ENCODE measurements around the gene PIAS4.
"Not testable (repeated sequence)": the region's sequence is repeated elsewhere in the genome, so short reads cannot be mapped to it uniquely, and the experiment has no call there.

Gene PIAS4

DNA sequence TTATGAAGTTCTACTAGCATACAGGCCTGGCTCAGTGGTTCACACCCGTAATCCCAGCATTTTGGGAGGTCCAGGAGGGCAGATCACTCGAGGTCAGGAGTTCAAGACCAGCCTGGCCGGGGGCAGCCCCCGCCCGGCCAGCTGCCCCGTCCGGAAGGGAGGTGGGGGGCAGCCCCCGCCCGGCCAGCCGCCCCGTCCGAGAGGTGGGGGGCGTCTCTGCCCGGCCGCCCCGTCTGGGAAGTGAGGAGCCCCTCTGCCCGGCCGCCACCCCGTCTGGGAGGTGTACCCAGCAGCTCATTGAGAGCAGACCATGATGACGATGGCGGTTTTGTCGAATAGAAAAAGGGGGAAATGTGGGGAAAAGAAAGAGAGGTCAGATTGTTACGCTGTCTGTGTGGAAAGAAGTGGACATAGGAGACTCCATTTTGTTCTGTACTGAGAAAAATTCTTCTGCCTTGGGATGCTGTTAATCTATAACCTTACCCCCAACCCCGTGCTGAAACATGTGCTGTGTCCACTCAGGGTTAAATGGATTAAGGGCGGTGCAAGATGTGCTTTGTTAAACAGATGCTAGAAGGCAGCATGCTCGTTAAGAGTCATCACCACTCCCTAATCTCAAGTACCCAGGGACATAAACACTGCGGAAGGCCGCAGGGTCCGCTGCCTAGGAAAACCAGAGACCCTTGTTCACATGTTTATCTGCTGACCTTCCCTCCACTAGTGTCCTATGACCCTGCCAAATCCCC is 8.7 kb upstream of the PIAS4 start:
- DNase-seq (ENCODE audit: low read depth): not testable (repeated sequence)

DNA sequence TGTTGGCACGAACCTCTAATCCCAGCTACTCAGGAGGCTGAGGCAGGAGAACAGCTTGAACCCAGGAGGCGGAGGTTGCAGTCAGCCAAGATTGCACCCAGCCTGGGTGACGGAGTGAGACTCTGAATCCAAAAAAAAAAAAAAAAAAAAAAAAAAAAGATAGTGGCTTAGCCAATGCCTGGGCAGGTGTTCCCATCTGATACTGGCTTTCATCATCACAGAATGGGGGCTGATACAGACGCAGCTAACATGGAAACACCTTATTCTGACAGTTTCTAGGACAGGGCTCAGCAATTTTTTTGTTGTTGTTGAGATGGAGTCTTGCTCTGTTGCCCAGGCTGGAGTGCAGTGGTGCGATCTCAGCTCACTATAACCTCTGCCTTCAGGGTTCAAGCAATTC is 6.7 kb upstream of the PIAS4 start:
- not testable (repeated sequence) for DNase-seq (ENCODE audit: low read depth)

DNA sequence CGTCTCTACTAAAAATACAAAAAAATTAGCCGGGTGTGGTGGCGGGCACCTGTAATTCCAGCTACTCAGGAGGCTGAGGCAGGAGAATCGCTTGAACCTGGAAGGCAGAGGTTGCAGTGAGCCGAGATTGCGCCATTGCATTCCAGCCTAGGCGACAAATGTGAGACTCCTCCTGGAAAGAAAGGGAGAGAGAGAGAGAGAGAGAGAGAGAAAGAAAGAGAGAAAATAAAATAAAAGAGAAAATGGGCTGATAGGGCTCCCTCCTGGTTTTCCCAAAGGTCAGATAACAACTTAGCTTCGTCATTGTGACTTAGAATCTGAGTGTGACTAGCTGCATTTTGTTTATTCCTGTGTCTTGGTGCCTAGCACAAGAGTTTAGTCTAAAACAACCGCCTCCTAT is 2.1 kb upstream of the PIAS4 start:
- not testable (repeated sequence) for DNase-seq (ENCODE audit: low read depth)

DNA sequence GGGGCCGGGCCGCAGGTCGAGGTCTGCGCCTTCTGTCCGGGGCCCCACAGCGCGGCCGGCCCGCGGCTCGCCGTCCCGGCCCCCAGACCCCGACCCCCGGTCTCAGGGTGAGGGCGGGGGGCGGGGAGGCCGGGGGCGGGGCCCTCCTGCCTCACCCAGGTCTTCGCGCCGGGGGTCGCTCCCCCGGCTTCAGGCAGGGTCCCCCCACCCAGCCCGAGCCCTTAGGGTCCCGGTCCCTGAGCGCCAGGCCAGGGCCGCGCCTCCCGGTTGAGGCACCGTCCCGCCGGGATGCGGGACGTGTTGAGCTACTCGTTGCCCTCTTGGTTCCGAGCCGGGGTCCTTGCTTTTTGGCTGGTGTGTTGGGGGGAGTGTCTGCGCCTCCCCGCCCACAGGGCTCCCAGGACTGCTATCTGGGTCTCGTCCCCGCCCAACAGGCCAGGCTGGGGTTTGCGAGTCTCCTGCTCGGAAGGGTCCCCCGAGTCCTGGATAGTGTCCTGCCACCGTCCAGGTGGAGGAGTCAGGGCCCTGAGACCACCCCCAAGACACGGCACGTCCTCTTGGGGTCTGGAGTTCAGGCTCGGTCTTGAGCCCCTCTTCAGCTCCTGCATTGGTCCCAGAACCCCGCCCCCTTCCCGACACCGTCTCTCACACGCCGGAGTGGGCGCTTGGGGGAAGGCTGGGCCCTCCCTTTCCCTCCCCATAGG is 452 bp downstream of the PIAS4 start:
- DNase-seq (ENCODE audit: low read depth): no peak

DNA sequence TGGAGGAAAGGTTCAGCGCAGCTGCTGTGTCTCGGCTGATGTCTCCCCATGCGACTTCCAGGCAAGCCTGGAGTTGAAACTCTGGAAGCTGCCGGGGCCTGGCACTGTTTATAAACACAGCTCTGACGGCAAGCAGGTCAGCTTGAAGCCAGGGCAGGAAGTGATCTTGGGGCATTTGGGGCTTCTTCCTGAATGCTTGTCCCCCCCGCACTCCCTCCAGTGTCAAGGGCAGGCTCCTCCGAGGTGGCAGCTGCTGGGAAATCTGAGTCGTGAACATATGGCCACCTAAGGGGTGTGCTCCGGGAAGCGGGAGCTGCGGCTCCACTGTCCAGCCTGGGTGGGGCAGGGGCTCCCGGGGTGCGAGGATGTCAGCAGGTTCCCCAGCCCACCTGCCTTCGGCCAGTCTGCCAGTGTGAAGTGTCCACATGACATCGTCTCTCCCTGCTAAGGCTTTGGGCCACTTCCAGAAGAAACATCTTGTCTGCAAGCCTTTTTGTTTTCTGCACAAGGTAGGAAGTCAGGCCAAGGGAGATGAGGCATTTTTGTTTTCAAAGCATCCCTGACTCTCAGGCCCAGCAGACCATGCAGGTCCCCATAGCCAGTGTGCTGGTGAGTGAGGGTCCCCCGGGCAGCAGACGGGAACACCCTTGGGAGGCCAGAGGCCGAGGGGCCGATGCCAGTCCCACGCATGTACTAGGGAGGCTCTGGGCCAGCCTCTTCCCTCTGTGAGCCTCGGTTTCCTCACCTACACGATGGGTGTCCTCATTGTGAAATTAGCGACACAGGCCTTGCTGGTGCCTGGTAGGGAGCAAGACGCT is 2.7 kb downstream of the PIAS4 start:
- DNase-seq (ENCODE audit: low read depth): no peak

DNA sequence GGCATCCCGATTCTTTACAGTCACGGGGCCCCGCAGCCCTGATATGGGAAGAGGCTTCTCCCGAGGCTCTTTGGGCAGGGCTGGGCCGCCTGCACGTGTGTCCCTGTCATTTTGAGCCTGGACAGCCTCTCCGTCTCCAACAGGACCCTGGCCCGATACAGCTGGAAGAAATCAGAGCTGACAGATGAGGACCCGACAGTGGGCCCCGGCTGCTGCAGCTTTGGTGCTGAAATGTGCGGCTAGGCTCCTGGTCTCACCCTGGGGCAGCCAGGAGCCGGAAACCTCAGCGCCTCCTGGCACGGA is 3.2 kb downstream of the PIAS4 start:
- DNase-seq (ENCODE audit: low read depth): no peak

DNA sequence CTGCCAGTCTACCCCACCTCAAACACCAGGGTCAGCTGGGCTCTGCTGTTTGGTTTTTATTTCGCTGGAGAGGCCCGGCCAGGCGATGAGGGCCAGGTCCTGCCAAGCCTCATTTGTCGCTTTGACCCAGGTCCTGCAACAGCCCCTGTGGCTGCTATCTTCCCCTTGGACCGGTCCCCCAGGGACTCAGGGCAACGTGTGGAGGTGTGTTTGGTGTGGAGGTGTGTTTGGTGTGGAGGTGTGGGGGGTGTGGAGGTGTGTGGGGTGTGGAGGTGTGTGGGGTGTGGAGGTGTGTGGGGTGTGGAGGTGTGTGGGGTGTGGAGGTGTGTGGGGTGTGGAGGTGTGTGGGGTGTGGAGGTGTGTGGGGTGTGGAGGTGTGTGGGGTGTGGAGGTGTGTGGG is 3.9 kb downstream of the PIAS4 start:
- DNase-seq (ENCODE audit: low read depth): not testable (repeated sequence)

DNA sequence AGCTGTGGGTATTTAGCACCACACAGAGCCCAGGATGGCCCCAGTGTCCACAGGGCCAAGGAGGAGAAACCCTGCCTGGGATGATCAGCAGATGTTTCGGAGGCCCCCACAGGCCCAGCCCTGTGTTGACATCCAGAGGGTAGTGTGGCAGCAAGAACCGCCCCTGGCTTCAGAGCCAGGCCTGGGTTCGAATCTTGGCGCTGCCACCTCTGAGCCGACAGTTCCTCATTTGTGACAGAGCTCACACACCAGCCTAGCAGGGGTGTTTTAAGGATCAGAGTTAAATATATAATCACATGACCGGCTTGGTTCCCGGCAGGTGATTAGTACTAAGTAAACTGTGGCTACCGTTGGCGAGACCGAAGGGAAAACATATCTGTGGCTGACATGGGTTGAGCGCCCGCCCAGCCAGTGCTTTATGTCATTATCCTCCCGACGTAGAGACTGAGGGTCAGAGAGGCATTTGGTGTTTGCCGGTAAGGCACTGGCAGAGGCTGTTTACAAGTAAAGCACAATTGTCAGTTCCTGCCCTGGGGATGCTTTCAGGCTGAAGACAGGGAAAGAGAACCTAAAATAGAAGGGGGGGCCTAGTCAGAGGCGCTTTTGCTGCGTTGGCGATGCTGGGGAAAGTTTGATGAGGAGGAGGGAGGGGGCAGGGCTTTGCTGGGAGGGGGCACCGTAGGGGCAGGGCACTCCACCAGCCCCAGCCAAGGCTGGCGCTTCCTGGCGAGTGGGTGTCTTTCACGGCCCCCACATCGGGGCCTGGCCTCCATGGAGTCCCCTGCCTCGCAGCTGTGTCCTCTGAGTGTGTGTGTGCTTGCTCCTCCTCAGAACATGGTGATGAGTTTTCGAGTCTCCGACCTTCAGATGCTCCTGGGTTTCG is 4.8 kb downstream of the PIAS4 start:
- no peak for DNase-seq (ENCODE audit: low read depth)

DNA sequence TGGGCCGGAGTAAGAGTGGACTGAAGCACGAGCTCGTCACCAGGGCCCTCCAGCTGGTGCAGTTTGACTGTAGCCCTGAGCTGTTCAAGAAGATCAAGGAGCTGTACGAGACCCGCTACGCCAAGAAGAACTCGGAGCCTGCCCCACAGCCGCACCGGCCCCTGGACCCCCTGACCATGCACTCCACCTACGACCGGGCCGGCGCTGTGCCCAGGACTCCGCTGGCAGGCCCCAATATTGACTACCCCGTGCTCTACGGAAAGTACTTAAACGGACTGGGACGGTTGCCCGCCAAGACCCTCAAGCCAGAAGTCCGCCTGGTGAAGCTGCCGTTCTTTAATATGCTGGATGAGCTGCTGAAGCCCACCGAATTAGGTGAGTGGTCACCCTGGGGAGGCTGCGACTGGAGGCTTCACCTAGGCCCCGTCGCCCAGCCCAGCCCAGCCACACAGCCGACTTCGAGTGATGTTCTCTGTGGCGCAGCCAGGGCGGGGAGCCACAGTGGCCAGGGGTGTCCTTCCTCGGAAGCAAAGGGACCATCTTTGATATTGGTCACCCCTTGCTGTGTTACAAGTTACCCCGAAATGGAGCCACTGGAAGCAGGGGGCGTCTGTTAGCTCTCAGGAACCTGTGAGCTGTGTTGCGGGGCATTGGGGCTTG is 5.6 kb downstream of the PIAS4 start:
- DNase-seq (ENCODE audit: low read depth): no peak

DNA sequence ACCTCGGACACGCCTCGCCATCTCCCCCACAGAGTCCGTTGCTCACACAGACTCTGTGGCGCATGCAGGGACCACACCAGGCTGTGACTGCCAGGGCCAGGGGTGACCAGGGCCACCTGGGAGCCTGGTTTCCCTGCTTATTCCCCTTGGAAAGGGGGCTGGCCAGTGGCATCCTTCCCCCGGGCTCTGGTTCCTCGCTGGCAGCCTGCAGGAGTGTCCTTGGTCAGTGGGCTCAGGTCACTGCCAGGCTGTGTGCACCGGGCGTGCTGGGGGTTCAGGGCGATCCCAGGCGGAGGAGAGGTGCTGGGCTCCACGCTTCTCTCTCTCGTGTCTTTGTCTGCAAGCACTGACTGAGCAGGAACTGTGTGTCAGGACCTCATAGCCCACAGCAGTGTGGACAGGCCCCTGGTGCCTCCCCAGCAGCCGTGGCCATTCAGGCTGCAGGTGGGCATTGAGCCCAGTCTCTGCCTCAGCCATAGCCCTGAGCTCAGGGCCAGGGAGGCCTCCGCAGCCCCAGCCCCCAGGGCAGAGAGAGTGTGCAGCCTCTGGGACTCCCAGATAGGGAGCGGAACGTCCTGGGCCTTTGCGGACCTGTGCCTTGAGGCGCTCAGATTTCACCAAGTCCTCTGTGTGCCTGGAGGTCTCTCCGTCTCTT is 6.5 kb downstream of the PIAS4 start:
- DNase-seq (ENCODE audit: low read depth): no peak

DNA sequence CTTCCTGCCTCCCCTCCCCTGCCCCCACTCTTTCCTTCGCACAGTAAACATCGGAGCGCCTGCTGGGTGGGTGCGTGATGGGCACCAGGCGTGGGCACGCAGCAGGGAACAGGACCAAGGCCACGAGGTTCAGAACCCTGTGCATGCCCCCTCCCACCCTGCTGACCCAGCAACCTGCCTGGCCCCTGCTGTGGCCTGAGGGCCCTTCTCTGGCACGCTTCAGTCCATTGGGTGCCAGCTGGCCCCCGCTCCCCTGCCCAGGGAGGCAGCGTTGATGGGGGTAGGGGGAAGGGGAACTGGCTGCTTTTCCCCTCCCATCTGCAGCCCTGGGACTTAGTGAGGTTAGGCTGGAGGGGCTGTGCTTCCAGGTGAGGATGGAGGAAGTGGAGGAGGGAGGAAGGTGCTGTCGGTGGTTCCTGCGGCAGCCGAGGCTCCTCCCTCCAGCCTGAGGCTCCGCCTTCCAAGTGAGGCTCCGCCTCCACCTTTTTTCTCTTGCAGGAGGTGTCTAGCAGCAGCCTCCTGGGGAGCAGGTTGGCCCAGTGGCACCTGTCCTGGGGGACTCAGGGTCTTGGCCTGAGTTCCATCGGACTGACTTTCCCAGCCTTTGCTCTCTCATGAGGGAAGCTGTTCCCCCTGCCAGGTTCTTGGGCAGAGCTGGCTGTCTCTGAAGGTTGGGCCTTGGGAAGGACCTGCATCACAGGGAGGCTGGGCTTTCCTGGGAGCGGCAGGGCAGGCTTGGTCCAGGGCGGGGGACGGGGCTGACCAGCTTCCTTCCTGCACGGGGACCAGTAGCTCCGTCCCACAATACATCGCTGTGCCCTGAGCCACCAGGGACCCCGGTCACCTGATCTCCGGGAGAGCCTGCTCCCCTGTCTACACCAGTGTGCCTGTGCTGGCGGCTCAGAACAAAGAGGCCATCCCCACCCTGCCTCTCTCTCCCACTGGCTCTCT is 7.3 kb downstream of the PIAS4 start:
- no peak for DNase-seq (ENCODE audit: low read depth)

DNA sequence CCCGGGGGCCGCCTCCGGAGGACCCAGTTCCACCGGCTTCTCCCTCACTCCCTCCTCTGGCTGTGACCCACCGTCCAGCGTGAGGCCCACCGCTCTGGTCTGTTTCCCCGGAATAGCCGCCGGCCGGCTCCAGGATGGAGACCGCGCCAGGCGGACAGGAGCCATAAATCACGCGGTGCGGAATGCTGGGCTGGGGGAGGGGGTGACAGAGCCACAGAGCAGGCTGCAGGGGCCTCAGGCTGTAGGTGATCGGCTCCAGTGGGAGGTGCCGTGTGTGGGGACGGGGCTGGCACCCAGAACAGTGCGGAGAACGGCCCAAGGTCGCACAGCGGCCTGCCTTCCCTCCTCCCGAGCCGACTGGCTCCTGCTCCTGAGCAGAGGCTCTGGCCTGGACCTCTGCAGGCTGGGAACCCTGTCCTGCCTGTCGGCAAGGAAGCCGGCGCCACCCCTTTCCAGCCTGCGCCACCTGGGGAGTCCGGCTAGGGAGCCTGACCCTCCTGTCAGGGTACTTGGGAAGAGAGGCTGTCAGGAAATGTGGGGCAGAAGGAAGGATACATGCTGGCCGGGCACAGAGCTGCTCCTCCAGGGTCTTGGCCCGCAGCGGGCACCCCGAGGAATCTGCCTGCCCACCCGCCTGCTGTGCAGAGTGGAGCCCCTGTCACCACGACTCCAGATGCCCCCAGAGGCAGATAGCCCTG is 8.3 kb downstream of the PIAS4 start:
- DNase-seq (ENCODE audit: low read depth): no peak

DNA sequence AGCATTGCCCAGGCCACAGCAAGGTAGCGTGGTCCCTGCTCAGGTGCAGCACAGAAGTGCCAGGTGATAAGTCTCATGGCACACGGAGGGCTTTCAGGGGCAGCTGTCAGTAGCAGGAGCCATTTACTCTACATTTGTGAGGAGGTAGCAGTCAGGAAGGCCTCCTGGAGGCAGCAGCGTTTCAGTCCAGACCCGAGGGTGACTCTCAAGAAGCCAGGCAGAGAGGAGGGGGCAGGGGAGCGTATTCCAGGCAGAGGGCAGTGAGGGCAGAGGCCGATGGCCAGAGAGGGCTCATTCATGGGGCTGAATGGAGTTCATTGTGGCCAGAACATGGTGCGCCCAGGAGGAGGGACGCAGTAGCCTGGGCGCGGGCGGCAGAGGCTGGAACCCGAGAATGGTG is 8.9 kb downstream of the PIAS4 start:
- DNase-seq (ENCODE audit: low read depth): no peak

DNA sequence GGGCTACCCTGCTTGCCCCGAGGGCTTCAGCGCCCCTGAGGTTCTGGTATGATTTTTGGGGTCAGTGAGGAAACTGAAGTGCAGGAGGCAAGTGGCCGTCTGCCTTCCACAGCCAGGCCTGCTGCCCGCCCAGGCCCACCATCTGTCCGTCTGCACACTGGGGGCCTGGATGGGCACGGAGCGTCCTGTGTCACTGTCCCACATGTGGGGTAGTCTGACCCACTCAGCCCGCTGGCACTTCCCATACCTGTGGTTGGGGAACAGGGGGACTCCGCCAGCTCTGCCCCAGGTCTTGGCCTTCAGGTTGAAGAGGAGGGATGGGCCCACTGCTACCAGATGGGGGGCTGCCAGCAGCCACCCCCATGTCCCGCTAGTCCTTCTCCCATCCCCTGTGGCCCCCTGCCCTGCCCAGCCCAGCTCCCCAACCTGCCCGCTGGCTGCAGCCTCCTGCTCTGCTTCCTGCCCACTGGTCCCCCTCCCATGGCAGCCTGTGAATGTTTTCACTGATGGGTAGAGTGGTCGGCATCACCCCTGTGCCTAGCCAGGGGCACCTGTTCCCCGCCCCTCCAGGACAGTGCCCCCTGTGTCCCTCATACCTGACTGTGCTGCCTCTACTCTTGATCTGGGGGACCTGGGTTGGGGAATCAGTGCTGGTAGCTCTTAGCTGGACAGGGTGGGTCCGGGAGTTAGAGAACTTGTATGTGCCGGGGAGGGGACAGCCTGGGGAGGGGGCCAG is 9.5 kb downstream of the PIAS4 start:
- no peak for DNase-seq (ENCODE audit: low read depth)

DNA sequence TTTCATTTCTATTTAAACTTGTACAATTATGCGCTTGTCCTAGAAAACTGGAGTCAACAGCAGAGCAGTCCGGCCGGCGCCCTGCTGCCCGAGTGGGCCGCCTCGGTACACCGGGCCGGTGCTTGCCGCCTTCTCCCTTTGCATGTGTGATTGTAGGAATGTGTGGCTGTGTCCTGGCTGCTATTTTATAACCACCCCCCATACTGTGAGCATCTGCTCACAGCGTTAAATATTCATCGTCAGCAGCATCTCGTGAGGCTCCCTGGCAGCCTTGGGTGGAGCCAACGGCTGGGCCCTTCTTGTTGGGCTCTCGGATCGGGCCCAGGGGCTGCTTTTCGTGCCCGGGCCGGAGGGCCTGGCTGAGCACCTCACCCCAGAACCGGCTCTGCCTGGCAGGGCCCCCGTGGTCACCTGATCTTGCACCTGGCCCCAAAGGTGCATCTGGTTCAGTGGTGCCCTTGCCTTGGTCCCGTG is 10.6 kb downstream of the PIAS4 start:
- no peak for DNase-seq (ENCODE audit: low read depth)

DNA sequence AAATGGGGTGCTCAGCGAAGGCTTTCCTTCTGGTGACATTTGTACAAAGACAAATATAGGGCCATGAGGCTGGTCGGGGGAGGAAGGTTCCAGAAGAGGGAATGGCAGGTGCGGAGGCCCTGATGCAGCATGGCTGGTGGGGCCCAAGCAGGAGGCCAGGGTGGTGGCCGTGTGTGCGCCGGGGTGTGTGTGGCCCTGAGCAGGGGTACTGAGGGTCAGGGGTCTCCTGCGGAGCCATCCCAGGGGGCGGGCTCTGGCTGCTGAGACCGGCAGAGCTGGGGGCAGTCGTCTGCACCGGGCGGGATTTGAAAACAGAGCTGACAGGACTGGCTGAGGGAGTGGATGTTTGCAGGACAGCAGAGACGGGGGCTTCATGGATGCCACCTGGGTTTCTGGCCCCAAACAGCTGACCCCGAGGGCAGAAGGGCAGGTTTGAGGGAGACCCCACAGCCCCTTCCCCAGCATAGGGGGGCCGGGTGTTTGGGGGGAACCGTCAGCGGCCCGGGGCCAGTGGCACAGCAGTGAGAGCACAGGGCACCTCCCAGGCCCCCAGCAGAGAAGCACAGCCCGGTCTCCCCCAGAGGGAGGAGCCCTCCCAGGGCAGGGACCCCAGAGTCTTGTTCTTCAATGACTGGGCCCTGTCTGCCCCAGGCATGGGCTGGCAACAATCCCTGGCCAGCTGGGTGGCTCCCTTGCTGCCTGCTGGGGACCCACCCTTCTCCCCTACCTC is 11.4 kb downstream of the PIAS4 start:
- no peak for DNase-seq (ENCODE audit: low read depth)

DNA sequence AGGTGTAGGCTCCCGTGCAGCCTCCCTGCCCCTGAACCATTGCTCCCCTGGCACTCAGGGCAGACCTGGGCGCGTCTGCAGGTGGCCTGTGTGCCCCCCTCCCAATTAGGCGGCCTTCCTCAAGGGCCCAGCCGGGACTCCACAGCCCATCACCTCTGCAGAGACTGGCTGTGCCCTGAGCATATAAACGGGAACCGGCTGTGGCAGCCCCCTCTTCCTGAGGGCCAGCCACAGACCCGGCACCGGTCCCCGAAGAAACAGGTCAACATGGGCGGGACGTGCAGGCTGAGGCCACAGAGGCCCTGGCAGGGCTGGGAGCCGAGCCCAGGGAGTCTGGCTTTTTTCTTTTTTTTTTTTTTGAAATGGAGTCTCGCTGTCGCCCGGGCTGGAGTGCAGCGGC is 12.0 kb downstream of the PIAS4 start:
- no peak for DNase-seq (ENCODE audit: low read depth)

Data from activated gamma-delta T cell treated with anti-CD3 and anti-CD28 coated beads, Interleukin-2, amount 50 U/mL, for 16 hours (primary cell).